Keratinocyte (primary cell): ENCODE results near the gene CDKAL1. TPM values are rescaled to one million over a fixed set of nuclear protein-coding genes. Genes with fewer than 3 reads are reported as not detected.

Source experiments
- DNase-seq: peaks from one replicate; pipeline ENCODE4 v3.0.0-alpha.2; 2011; ENCODE audit warnings: low read depth, missing footprints, low spot score
- FAIRE-seq: peaks from 2 replicates; lab custom pipeline; 2011; peaks lifted over from hg19 to GRCh38; lab: Jason Lieb, UNC
- H2AFZ ChIP-seq: 2 replicates; pipeline ENCODE4 v1.6.0; 2012; ENCODE audit warnings: low read length, control low read depth, inconsistent platforms; ENCODE audit not compliant: control insufficient read depth
- H3K27ac ChIP-seq: 2 replicates; pipeline ENCODE4 v1.5.1; 2011; ENCODE audit warnings: low read length; ENCODE audit not compliant: control insufficient read depth, insufficient read depth
- H3K27me3 ChIP-seq: 3 replicates; pipeline ENCODE4 v1.6.0; 2011; ENCODE audit warnings: low read length; ENCODE audit not compliant: control insufficient read depth, insufficient read depth; ENCODE audit errors: extremely low read depth
- H3K36me3 ChIP-seq, 2 experiments: 2 replicates in 1 of 2; 3 replicates in 1 of 2; pipeline ENCODE4 v1.5.1; 2011; ENCODE audit warnings: low read length in 2 of 2, mild to moderate bottlenecking in 1 of 2; ENCODE audit not compliant: control insufficient read depth in 2 of 2, insufficient read depth in 2 of 2; ENCODE audit errors: extremely low read depth in 1 of 2
- H3K4me1 ChIP-seq: 3 replicates; pipeline ENCODE4 v1.5.1; 2011; ENCODE audit warnings: low read length; ENCODE audit not compliant: control insufficient read depth, insufficient read depth; ENCODE audit errors: extremely low read depth
- H3K4me2 ChIP-seq: 3 replicates; pipeline ENCODE4 v1.6.0; 2011; ENCODE audit warnings: low read depth, low read length; ENCODE audit not compliant: control insufficient read depth, insufficient read depth; ENCODE audit errors: extremely low read depth
- H3K4me3 ChIP-seq, 3 experiments: fragments of 200-600 bp in 1 of 3; sonication (generic) in 1 of 3; 2 replicates in 2 of 3; 3 replicates in 1 of 3; pipeline ENCODE4 v1.5.1; 2011 to 2016; ENCODE audit warnings: low read length in 3 of 3, mild to moderate bottlenecking in 3 of 3, control low read depth in 2 of 3, inconsistent platforms in 1 of 3, low read depth in 1 of 3, mixed read lengths in 1 of 3, mixed run types in 1 of 3, moderate library complexity in 1 of 3; ENCODE audit not compliant: control insufficient read depth in 2 of 3, insufficient read depth in 2 of 3; ENCODE audit errors: extremely low read depth in 1 of 3
- H3K79me2 ChIP-seq: 2 replicates; pipeline ENCODE4 v1.6.0; 2012; ENCODE audit warnings: low read length; ENCODE audit not compliant: control insufficient read depth, insufficient read depth
- H3K9ac ChIP-seq: 3 replicates; pipeline ENCODE4 v1.6.0; 2011; ENCODE audit warnings: low read length; ENCODE audit not compliant: control insufficient read depth, insufficient read depth; ENCODE audit errors: extremely low read depth
- H3K9me1 ChIP-seq: 3 replicates; pipeline ENCODE4 v1.6.0; 2011; ENCODE audit warnings: low read length; ENCODE audit not compliant: control insufficient read depth, insufficient read depth; ENCODE audit errors: extremely low read depth
- H3K9me3 ChIP-seq: 2 replicates; pipeline ENCODE4 v1.5.1; 2012; ENCODE audit warnings: low read depth, low read length; ENCODE audit not compliant: control insufficient read depth
- H4K20me1 ChIP-seq: 3 replicates; pipeline ENCODE4 v1.6.0; 2011; ENCODE audit warnings: low read length; ENCODE audit not compliant: control insufficient read depth, insufficient read depth; ENCODE audit errors: extremely low read depth
- CTCF ChIP-seq, 3 experiments: IDR thresholded peaks in 1 of 3; conservative IDR thresholded peaks in 1 of 3; optimal IDR thresholded peaks in 1 of 3; 2 replicates in 2 of 3; 3 replicates in 1 of 3; pipeline versions ENCODE3 to v1.5.1; 2011; ENCODE audit warnings: low read length in 3 of 3, mild to moderate bottlenecking in 3 of 3, moderate library complexity in 2 of 3, control low read depth in 1 of 3, inconsistent platforms in 1 of 3; ENCODE audit not compliant: insufficient read depth in 2 of 3; ENCODE audit errors: extremely low read depth in 1 of 3
- EZH2 ChIP-seq: IDR thresholded peaks from one replicate; pipeline ENCODE4 v1.6.1; 2012; ENCODE audit warnings: inconsistent platforms, mild to moderate bottlenecking, low read length, moderate library complexity
- dilution Hi-C: fragments of 300-500 bp; cut with MboI; formaldehyde crosslinking; loops from one replicate; pipeline ENCODE4 v1.7.0; 2020; ENCODE audit warnings: low sequenced_read_pairs; ENCODE audit not compliant: extremely low pct_ligation_motif_present
- polyA plus RNA-seq, 5 experiments: library from polyadenylated mRNA; depleted of rRNA in 3 of 5; stranded (reverse) in 3 of 5; stranded (forward) in 1 of 5; unstranded in 1 of 5; fragments of >200 nt; gene quantifications; 1 replicate in 1 of 5; 2 replicates in 3 of 5; 3 replicates in 1 of 5; pipeline versions ENCODE4 v1.2.1 to v1.2.3, GENCODE V29; 2011 to 2012; ENCODE audit warnings: missing spikeins in 2 of 5, low read depth in 1 of 5, low replicate concordance in 1 of 5

CDKAL1 gene
- polyA plus RNA-seq, 1 donor (not counting 4 experiments of a cell fraction or from before 2014, with no cell fraction given) = 5.6 TPM

- no peaks in the 10 kb centered on the region for H3K79me2 ChIP-seq
- H3K27ac ChIP-seq = no peak overlapping the region
- H4K20me1 ChIP-seq = no peaks in the 10 kb centered on the region
- no peaks in the 10 kb centered on the region for H3K27me3 ChIP-seq
- no peaks in the 10 kb centered on the region for H3K9me1 ChIP-seq
- FAIRE-seq (no peak), DNase-seq (no peak)
- H3K9ac ChIP-seq = no peak overlapping the region
- peaks cover 6% of the 10 kb centered on the region for H3K4me1 ChIP-seq
- no peak overlapping the region for H3K4me2 ChIP-seq
- dilution Hi-C loops = no loop called here
- no peak overlapping the region for H2AFZ ChIP-seq
- H3K4me3 ChIP-seq = no peak overlapping the region
- no peaks in the 10 kb centered on the region for H3K9me3 ChIP-seq
- H3K36me3 ChIP-seq = no peaks in the 10 kb centered on the region
- TF ChIP-seq CTCF (optimal IDR thresholded peaks at IDR 0.05 in 1 of 3, IDR thresholded peaks at IDR 0.05 in 1 of 3, conservative IDR thresholded peaks at IDR 0.05 in 1 of 3; ENCODE audit: extremely low read depth in 1 of 3, insufficient read depth in 2 of 3, low read length in 3 of 3) = no peak
- TF ChIP-seq EZH2 = no peak
Observed at GRCh38 chr6:21050935-21051334, 516.7 kb downstream of the CDKAL1 start.

- no peak overlapping the region for H3K9ac ChIP-seq
- no peaks in the 10 kb centered on the region for H3K79me2 ChIP-seq
- H2AFZ ChIP-seq = no peak overlapping the region
- H3K27ac ChIP-seq = no peak overlapping the region
- no peak overlapping the region for H3K4me3 ChIP-seq
- H3K4me1 ChIP-seq = peaks cover 6% of the 10 kb centered on the region
- no peaks in the 10 kb centered on the region for H4K20me1 ChIP-seq
- no peak for TF ChIP-seq EZH2
- TF ChIP-seq CTCF (optimal IDR thresholded peaks at IDR 0.05 in 1 of 3, IDR thresholded peaks at IDR 0.05 in 1 of 3, conservative IDR thresholded peaks at IDR 0.05 in 1 of 3; ENCODE audit: extremely low read depth in 1 of 3, insufficient read depth in 2 of 3, low read length in 3 of 3) = no peak
- no peaks in the 10 kb centered on the region for H3K9me3 ChIP-seq
- dilution Hi-C loops = no loop called here
- FAIRE-seq (no peak), DNase-seq (no peak)
- H3K9me1 ChIP-seq = no peaks in the 10 kb centered on the region
- no peaks in the 10 kb centered on the region for H3K36me3 ChIP-seq
- H3K27me3 ChIP-seq = no peaks in the 10 kb centered on the region
- H3K4me2 ChIP-seq = no peak overlapping the region
Observed at GRCh38 chr6:21051777-21052176, 517.5 kb downstream of the CDKAL1 start.
